NCI-H2107 treated with DMSO at 0.1 percent for 48 hours (cell line): ENCODE measurements around the gene USP17L13.
"Not testable (repeated sequence)": the region's sequence is repeated elsewhere in the genome, so short reads cannot be mapped to it uniquely, and the experiment has no call there.

Experiments
- DNase-seq: peaks from one replicate; lab custom pipeline; 2025; ENCODE audit not compliant: unreplicated experiment; lab: John Stamatoyannopoulos, UW

The USP17L13 gene, protein sequence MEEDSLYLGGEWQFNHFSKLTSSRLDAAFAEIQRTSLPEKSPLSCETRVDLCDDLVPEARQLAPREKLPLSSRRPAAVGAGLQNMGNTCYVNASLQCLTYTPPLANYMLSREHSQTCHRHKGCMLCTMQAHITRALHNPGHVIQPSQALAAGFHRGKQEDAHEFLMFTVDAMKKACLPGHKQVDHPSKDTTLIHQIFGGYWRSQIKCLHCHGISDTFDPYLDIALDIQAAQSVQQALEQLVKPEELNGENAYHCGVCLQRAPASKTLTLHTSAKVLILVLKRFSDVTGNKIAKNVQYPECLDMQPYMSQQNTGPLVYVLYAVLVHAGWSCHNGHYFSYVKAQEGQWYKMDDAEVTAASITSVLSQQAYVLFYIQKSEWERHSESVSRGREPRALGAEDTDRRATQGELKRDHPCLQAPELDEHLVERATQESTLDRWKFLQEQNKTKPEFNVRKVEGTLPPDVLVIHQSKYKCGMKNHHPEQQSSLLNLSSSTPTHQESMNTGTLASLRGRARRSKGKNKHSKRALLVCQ

DNA sequence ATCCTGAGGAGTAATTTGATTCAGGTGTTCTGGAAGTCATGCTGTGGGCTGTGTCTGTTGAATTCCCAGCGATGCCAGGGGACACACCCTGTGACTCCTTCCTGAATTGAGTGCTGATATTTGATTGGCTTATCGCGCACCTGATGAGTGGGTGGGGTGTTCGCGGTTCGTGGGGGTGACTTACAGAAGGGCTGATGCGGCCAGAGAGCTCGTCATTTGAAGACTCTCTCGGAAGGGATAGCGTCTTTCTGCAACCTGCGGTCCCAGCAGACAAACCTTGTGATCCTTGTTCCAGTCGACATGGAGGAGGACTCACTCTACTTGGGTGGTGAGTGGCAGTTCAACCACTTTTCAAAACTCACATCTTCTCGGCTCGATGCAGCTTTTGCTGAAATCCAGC is at the start of gene USP17L13:
Gene USP17L13, plus strand, starts transcription at position 301 of the 400 bp plus-strand sequence. Its CDS starts 0 bp downstream, at position 301.
- DNase-seq: not testable (repeated sequence)

DNA sequence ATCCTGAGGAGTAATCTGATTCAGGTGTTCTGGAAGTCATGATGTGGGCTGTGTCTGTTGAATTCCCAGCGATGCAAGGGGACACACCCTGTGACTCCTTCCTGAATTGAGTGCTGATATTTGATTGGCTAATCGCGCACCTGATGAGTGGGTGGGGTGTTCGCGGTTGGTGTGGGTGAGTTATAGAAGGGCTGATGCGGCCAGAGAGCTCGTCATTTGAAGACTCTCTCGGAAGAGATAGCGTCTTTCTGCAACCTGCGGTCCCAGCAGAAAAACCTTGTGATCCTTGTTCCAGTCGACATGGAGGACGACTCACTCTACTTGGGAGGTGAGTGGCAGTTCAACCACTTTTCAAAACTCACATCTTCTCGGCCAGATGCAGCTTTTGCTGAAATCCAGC is 14.3 kb upstream of the USP17L13 start, which contains the start of gene USP17L10:
Gene USP17L10, plus strand, starts transcription at position 301 of the 400 bp plus-strand sequence. Its CDS starts 0 bp downstream, at position 301.
- not testable (repeated sequence) for DNase-seq

GRCh38 chr4:9214701-9215100 is 10.0 kb upstream of the USP17L13 start:
- not testable (repeated sequence) for DNase-seq

DNA sequence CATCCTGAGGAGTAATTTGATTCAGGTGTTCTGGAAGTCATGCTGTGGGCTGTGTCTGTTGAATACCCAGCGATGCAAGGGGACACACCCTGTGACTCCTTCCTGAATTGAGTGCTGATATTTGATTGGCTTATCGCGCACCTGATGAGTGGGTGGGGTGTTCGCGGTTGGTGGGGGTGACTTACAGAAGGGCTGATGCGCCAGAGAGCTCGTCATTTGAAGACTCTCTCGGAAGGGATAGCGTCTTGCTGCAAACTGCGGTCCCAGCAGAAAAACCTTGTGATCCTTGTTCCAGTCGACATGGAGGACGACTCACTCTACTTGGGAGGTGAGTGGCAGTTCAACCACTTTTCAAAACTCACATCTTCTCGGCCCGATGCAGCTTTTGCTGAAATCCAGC is 9.6 kb upstream of the USP17L13 start, which contains the start of gene USP17L11:
Gene USP17L11, plus strand, starts transcription at position 301 of the 400 bp plus-strand sequence. Its CDS starts 0 bp downstream, at position 301.
- DNase-seq: not testable (repeated sequence)

GRCh38 chr4:9219852-9220251 is 4.8 kb upstream of the USP17L13 start, which contains the start of gene USP17L12:
TSS of gene USP17L12 (plus strand) at chr4:9220152. CDS start at chr4:9220152, 0 bp downstream.
- not testable (repeated sequence) for DNase-seq

DNA sequence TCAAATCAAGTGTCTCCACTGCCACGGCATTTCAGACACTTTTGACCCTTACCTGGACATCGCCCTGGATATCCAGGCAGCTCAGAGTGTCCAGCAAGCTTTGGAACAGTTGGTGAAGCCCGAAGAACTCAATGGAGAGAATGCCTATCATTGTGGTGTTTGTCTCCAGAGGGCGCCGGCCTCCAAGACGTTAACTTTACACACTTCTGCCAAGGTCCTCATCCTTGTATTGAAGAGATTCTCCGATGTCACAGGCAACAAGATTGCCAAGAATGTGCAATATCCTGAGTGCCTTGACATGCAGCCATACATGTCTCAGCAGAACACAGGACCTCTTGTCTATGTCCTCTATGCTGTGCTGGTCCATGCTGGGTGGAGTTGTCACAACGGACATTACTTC is 5.6 kb downstream of the USP17L13 start:
- DNase-seq: not testable (repeated sequence)

GRCh38 chr4:9234085-9234484 is 9.4 kb downstream of the USP17L13 start, which contains the start of gene USP17L15:
TSS of gene USP17L15 (plus strand) at chr4:9234385. CDS start at chr4:9234385, 0 bp downstream.
- not testable (repeated sequence) for DNase-seq

DNA sequence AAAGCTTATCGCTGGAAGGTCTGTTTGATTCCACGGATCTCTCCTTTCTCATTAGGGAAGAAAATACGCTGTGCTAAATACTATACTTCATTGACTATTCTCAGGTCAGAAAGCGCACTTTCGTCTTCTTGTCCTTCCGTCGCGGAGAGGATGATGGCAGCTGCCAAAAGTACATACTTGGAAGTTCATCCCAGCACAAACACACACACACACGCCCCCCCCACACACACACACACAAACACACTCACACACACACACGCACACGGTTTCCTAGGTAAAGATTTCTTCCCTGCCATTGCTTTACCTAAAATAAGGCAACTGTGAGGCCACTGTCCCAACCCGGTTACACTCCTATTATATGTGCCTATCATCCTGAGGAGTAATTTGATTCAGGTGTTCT is 13.8 kb downstream of the USP17L13 start:
- DNase-seq: not testable (repeated sequence)

DNA sequence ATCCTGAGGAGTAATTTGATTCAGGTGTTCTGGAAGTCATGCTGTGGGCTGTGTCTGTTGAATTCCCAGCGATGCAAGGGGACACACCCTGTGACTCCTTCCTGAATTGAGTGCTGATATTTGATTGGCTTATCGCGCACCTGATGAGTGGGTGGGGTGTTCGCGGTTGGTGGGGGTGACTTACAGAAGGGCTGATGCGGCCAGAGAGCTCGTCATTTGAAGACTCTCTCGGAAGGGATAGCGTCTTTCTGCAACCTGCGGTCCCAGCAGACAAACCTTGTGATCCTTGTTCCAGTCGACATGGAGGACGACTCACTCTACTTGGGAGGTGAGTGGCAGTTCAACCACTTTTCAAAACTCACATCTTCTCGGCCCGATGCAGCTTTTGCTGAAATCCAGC is 18.9 kb downstream of the USP17L13 start, which contains the start of gene USP17L17:
Gene USP17L17, plus strand, starts transcription at position 301 of the 400 bp plus-strand sequence. Its CDS starts 0 bp downstream, at position 301.
- not testable (repeated sequence) for DNase-seq

- DNase-seq: not testable (repeated sequence)
These were observed 23.4 kb downstream of the USP17L13 start, which contains the start of gene USP17L18 for GRCh38 chr4:9247953-9248680. TSS of gene USP17L18 (plus strand) at chr4:9248630. CDS start at chr4:9248630, 0 bp downstream.

GRCh38 chr4:9253078-9253477 is 28.4 kb downstream of the USP17L13 start, which contains the start of gene USP17L19:
TSS of gene USP17L19 (plus strand) at chr4:9253378. CDS start at chr4:9253378, 0 bp downstream.
- not testable (repeated sequence) for DNase-seq

GRCh38 chr4:9257824-9258223 is 33.1 kb downstream of the USP17L13 start, which contains the start of gene USP17L20:
TSS of gene USP17L20 (plus strand) at chr4:9258124. CDS start at chr4:9258124, 0 bp downstream.
- DNase-seq: not testable (repeated sequence)

GRCh38 chr4:9262572-9262971 is 37.9 kb downstream of the USP17L13 start, which contains the start of gene USP17L21:
TSS of gene USP17L21 (plus strand) at chr4:9262872. CDS start at chr4:9262872, 0 bp downstream.
- not testable (repeated sequence) for DNase-seq

GRCh38 chr4:9267319-9267718 is 42.6 kb downstream of the USP17L13 start, which contains the start of gene USP17L22:
TSS of gene USP17L22 (plus strand) at chr4:9267619. CDS start at chr4:9267619, 0 bp downstream.
- DNase-seq: not testable (repeated sequence)

DNA sequence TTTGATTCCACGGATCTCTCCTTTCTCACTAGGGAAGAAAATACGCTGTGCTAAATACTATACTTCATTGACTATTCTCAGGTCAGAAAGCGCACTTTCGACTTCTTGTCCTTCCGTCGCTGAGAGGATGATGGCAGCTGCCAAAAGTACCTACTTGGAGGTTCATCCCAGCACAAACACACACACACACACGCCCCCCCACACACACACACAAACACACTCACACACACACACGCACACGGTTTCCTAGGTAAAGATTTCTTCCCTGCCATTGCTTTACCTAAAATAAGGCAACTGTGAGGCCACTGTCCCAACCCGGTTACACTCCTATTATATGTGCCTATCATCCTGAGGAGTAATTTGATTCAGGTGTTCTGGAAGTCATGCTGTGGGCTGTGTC is 47.0 kb downstream of the USP17L13 start:
- DNase-seq: not testable (repeated sequence)
